ENCODE measurements around the gene ALG9.

DNA sequence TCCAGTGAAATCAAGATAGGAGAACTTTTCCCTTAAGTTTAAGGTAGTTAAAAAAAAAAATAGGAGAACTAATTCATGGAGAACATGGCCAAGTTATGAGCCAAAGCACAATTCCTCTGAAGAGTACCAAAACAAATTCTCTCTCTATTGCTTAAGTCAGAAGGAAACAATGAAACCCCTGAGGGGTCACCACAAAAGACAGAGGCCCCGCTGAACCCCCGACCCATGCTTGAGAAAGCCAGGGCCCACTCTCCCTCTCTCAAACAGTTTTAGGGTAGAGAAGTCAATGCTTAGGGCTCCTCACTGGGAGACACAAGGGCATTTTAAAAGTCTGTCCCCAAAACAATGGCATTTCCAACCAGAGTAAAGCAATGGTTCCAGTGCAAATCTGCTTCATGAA lies 132.1 kb downstream of the ALG9 start:
- no peak for TF ChIP-seq POLR2A (IDR thresholded peaks at IDR 0.05)
- TF ChIP-seq, protein P1, sequence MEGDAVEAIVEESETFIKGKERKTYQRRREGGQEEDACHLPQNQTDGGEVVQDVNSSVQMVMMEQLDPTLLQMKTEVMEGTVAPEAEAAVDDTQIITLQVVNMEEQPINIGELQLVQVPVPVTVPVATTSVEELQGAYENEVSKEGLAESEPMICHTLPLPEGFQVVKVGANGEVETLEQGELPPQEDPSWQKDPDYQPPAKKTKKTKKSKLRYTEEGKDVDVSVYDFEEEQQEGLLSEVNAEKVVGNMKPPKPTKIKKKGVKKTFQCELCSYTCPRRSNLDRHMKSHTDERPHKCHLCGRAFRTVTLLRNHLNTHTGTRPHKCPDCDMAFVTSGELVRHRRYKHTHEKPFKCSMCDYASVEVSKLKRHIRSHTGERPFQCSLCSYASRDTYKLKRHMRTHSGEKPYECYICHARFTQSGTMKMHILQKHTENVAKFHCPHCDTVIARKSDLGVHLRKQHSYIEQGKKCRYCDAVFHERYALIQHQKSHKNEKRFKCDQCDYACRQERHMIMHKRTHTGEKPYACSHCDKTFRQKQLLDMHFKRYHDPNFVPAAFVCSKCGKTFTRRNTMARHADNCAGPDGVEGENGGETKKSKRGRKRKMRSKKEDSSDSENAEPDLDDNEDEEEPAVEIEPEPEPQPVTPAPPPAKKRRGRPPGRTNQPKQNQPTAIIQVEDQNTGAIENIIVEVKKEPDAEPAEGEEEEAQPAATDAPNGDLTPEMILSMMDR (IDR thresholded peaks at IDR 0.05): no peak
- no peak for TF ChIP-seq POLR2AphosphoS5 (IDR thresholded peaks at IDR 0.05)

Data from breast epithelium (tissue), 3 donors.